Psoas muscle (tissue), 8 donors: ENCODE data around the gene GPR35. TPM values are rescaled to one million over a fixed set of nuclear protein-coding genes. Genes with fewer than 3 reads are reported as not detected.

ENCODE experiments used
- ATAC-seq, 4 donors: fragments of 200-7000 bp; cut with Tn5 transposase; one replicate each; pipeline ENCODE4 v1.9.1; 2020; ENCODE audit warnings: moderate library complexity in 3 of 4, mild to moderate bottlenecking in 2 of 4
- DNase-seq, 2 donors: peaks; one replicate each; pipeline ENCODE4 v3.0.0-alpha.2; 2020
- H3K27ac ChIP-seq: fragments of 200-600 bp; one replicate; pipeline ENCODE4 v1.8.0; 2022
- H3K27me3 ChIP-seq, 3 donors: fragments of 200-600 bp in 1 of 3; one replicate each; pipeline versions ENCODE4 v1.6.1 to v1.8.0; 2013 to 2022; ENCODE audit warnings: low read length in 2 of 3, mild to moderate bottlenecking in 2 of 3, moderate library complexity in 1 of 3; ENCODE audit not compliant: insufficient read depth in 3 of 3
- H3K36me3 ChIP-seq, 2 donors: fragments of 200-600 bp in 1 of 2; one replicate each; pipeline versions ENCODE4 v1.6.1 to v1.8.0; 2013 to 2022; ENCODE audit warnings: low read depth in 1 of 2, mild to moderate bottlenecking in 1 of 2, moderate library complexity in 1 of 2; ENCODE audit not compliant: insufficient read depth in 1 of 2
- H3K4me1 ChIP-seq: fragments of 200-600 bp; one replicate; pipeline ENCODE4 v1.8.0; 2022
- H3K4me3 ChIP-seq: fragments of 200-600 bp; one replicate; pipeline ENCODE4 v1.8.0; 2022; ENCODE audit warnings: mild to moderate bottlenecking
- H3K9me3 ChIP-seq: fragments of 200-600 bp; one replicate; pipeline ENCODE4 v1.8.0; 2022
- CTCF ChIP-seq: fragments of 200-600 bp; IDR thresholded peaks from one replicate; pipeline ENCODE4 v1.8.0; 2022; ENCODE audit warnings: antibody characterized with exemption
- WGBS, 3 donors: extraction: QIAGEN DNeasy Blood & Tissue Kit; methylation state at CpG; one replicate each; pipeline versions ENCODE4 v1.1.6 to v1.1.7; 2013; 5-methylcytosine and 5-hydroxymethylcytosine counted together
- intact Hi-C, 2 donors: fragments of 100-400 bp; cut with DNase I; formaldehyde crosslinking; loops; one replicate each; pipeline versions ENCODE4 v1.11.0 to v1.14.2; 2022
- polyA plus RNA-seq, 3 donors: library from polyadenylated mRNA; stranded (reverse); fragments of 200-250 nt; gene quantifications; one replicate each; pipeline ENCODE4 v1.2.3, GENCODE V29; 2013
- total RNA-seq, 4 donors: library from RNA; stranded (reverse); fragmentation: NEBNext Ultra II Directional in 2 of 4; extraction: Animal tissue kit (Norgen Biotek cat#: 25700) in 2 of 4; gene quantifications; one replicate each; pipeline versions ENCODE4 v1.2.1 to v1.2.4, GENCODE V29; 2021 to 2023
- donor health status: healthy with polysubstance abuse.
- donor health status: DM: no; HTN: no; CAD: no; lungs with moderate emphysema.
- donor health status: Bipolar disorder and iron deficiency.
- donor health status: healthy.
- donor health status: DM: yes; HTN: yes; CAD: no.
- donor health status: DM: no; HTN: no; CAD: no.
- donor health status: DM: no; HTN: no; CAD: no.
- donor health status: DM: yes; HTN: yes; CAD: no.

GPR35 gene
- total and polyA plus RNA-seq, 7 donors, result 0.30 to 0.92 (median 0.58) TPM

GRCh38 chr2:240627736-240628506, 2.6 kb downstream of the GPR35 start:
- no peak overlapping the region for H3K4me3 ChIP-seq
- WGBS, 3 donors, result 84 to 92% (median 87%) methylated on average over 16 to 17 of the region's 17 CpGs
- H3K4me1 ChIP-seq, result no peaks in the 10 kb centered on the region
- H3K27me3 ChIP-seq, result no peaks in the 10 kb centered on the region
- H3K27ac ChIP-seq, result no peak overlapping the region
- ATAC-seq (no peak), DNase-seq (peak in 1 of 2 donors; percentile 32)
- H3K9me3 ChIP-seq, result no peaks in the 10 kb centered on the region
- TF ChIP-seq CTCF, result no peak
- H3K36me3 ChIP-seq, result no peaks in the 10 kb centered on the region
- intact Hi-C loops, result no loop called here

- Histone ChIP-seq H3K27me3 (no peaks in the 10 kb centered on the region), H3K27ac (no peak overlapping the region), H3K9me3 (no peaks in the 10 kb centered on the region), H3K36me3 (no peaks in the 10 kb centered on the region), H3K4me3 (no peak overlapping the region), H3K4me1 (no peaks in the 10 kb centered on the region)
- TF ChIP-seq CTCF, result no peak
- intact Hi-C loops, result no loop called here
- 70 to 86% (median 79%) methylated on average over 6 to 7 of the region's 7 CpGs for WGBS, 3 donors
- no peak for ATAC-seq
- peak in 1 of 2 donors; percentile 20 for DNase-seq
Observed at GRCh38 chr2:240628507-240628807, 3.2 kb downstream of the GPR35 start.

- intact Hi-C loops, result no loop called here
- ATAC-seq, result no peak
Observed at GRCh38 chr2:240628808-240629618, 3.7 kb downstream of the GPR35 start.

GRCh38 chr2:240629619-240629967, 4.3 kb downstream of the GPR35 start:
- Histone ChIP-seq H3K27me3 (no peaks in the 10 kb centered on the region), H3K4me3 (no peak overlapping the region), H3K4me1 (no peaks in the 10 kb centered on the region), H3K36me3 (no peaks in the 10 kb centered on the region), H3K27ac (no peak overlapping the region), H3K9me3 (no peaks in the 10 kb centered on the region)
- no peak for DNase-seq
- ATAC-seq, result no peak
- intact Hi-C loops, result no loop called here
- no peak for TF ChIP-seq CTCF
- WGBS, 3 donors, result 70 to 86% (median 83%) methylated on average over 5 of the region's 5 CpGs

More at GRCh38 chr2:240628808-240629618, 3.7 kb downstream of the GPR35 start:
- H3K27me3 ChIP-seq, result no peaks in the 10 kb centered on the region
- no peaks in the 10 kb centered on the region for H3K9me3 ChIP-seq
- no peaks in the 10 kb centered on the region for H3K36me3 ChIP-seq
- WGBS, 3 donors, result 50 to 58% (median 55%) methylated on average over 19 to 20 of the region's 20 CpGs
- no peak overlapping the region for H3K4me3 ChIP-seq
- no peaks in the 10 kb centered on the region for H3K4me1 ChIP-seq
- no peak overlapping the region for H3K27ac ChIP-seq
- peak in 1 of 2 donors; percentile 40 for DNase-seq
- no peak for TF ChIP-seq CTCF
